SJSA1 (cell line): ENCODE data around the gene IDI2. TPM values are rescaled to one million over a fixed set of nuclear protein-coding genes. Genes with fewer than 3 reads are reported as not detected.
"Not testable (repeated sequence)": the region's sequence is repeated elsewhere in the genome, so short reads cannot be mapped to it uniquely, and the experiment has no call there.

ENCODE experiments used
- DNase-seq, 2 experiments: peaks; one replicate each; pipeline ENCODE4 v3.0.0-alpha.2; 2015 to 2020; ENCODE audit warnings: low spot score in 2 of 2, low read depth in 1 of 2
- H3K27ac ChIP-seq: fragments of 250-450 bp; sonication (Bioruptor Pico); 2 replicates; pipeline ENCODE4 v1.5.1; 2020; ENCODE audit warnings: mild to moderate bottlenecking, moderate library complexity
- H3K27me3 ChIP-seq: fragments of 250-450 bp; sonication (Bioruptor Pico); replicated peaks from 2 replicates; pipeline ENCODE4 v1.5.1; 2020; ENCODE audit warnings: mild to moderate bottlenecking, moderate library complexity
- H3K36me3 ChIP-seq: fragments of 250-450 bp; sonication (Bioruptor Pico); 2 replicates; pipeline ENCODE4 v1.5.1; 2020; ENCODE audit warnings: mild to moderate bottlenecking
- H3K4me1 ChIP-seq: fragments of 250-450 bp; sonication (Bioruptor Pico); replicated peaks from 2 replicates; pipeline ENCODE4 v1.6.1; 2021; ENCODE audit warnings: mild to moderate bottlenecking
- H3K4me3 ChIP-seq: fragments of 250-450 bp; sonication (Bioruptor Pico); 2 replicates; pipeline ENCODE4 v1.5.1; 2020; ENCODE audit warnings: mild to moderate bottlenecking
- H3K9me3 ChIP-seq: fragments of 250-450 bp; sonication (Bioruptor Pico); replicated peaks from 2 replicates; pipeline ENCODE4 v1.5.1; 2020; ENCODE audit warnings: mild to moderate bottlenecking
- total RNA-seq: library from RNA; depleted of rRNA; stranded (reverse); fragments of >200 nt; shearing (Covaris generic); gene quantifications from 2 replicates; pipeline ENCODE4 v1.2.3, GENCODE V29; 2014

The IDI2 gene
- total RNA-seq, 1 experiment from 2014 or later = not detected

DNA sequence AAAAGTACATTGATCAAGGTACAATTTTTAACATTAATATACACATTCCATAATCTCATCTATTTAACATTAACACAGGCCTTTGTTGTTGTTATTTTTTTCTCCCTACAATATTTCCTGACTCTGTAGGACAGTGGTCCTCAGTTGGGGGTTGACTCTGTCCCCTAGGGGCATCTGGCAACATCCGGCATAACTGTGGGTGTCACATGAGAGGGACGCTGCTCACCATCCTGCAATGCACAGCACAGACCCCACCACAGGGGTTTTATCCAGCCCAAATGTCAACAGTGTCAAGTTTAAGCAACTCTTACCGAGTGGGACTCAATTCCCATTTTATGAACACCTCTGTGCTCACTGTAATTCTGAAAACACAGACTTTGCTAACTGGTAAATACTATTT is 14.5 kb upstream of the IDI2 start:
- Histone ChIP-seq H3K4me1 (no peaks in the 10 kb centered on the region), H3K4me3 (no peak overlapping the region), H3K36me3 (peaks cover 54% of the 10 kb centered on the region), H3K27ac (no peak overlapping the region), H3K9me3 (no peaks in the 10 kb centered on the region; the same call in 1 of the 2 replicates), H3K27me3 (no peaks in the 10 kb centered on the region)
- DNase-seq = no peak

GRCh38 chr10:1038769-1039168 is 13.1 kb upstream of the IDI2 start:
- H3K4me3 ChIP-seq, H3K27me3 ChIP-seq, H3K4me1 ChIP-seq, DNase-seq, H3K9me3 ChIP-seq, H3K27ac ChIP-seq: not testable (repeated sequence)
- H3K36me3 ChIP-seq = peaks cover 53% of the 10 kb centered on the region

DNA sequence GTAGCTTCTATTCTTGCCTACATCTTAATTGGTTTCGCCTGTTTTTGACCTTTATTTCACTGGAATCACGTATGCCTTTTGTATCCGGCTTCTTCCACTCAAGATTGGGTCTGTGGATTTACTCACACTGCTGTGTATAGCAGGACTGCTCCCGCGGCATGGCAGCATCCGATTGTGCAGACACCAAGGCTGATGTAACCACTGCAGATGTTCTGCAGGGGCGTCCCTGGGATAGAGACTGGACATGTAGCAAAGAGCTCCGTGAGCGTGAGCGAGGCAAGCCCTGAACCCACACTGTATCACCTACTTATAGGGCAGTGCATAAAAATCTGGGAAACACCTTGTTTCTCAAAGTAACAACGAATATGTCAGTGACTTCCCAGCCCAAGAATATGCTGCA is 11.4 kb upstream of the IDI2 start:
- no peak overlapping the region for H3K27ac ChIP-seq

GRCh38 chr10:1036341-1036791 is 10.7 kb upstream of the IDI2 start:
- Histone ChIP-seq H3K9me3 (no peaks in the 10 kb centered on the region; the same call in 1 of the 2 replicates), H3K36me3 (peaks cover 29% of the 10 kb centered on the region), H3K4me1 (no peaks in the 10 kb centered on the region), H3K4me3 (no peak overlapping the region), H3K27ac (no peak overlapping the region), H3K27me3 (no peaks in the 10 kb centered on the region)
- no peak for DNase-seq

More for the DNA sequence above, 11.4 kb upstream of the IDI2 start:
- Histone ChIP-seq H3K27me3 (no peaks in the 10 kb centered on the region), H3K9me3 (no peaks in the 10 kb centered on the region; the same call in 1 of the 2 replicates), H3K4me3 (no peak overlapping the region), H3K36me3 (peaks cover 36% of the 10 kb centered on the region), H3K4me1 (no peaks in the 10 kb centered on the region)
- no peak for DNase-seq

DNA sequence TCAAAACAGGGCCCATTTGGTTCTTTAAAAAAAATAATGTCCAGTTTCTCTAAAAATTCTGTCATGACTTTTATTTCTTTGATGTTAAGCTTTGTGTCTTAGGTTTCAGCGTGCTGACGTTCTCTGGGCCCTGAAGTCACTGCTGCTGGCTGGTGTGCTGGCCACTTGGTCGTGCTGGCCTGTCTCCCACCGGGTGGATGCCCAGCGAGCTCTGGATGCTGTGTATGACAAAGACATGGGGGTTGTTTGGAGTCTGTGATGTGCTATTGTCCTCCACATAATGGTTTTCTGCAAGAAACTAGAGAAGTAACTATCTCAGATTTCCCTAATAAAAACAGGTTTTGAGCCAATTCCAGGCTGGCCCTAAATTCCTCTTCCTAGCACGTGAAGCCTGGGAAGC is 9.5 kb upstream of the IDI2 start:
- no peaks in the 10 kb centered on the region for H3K4me1 ChIP-seq
- H3K27ac ChIP-seq = no peak overlapping the region
- peaks cover 17% of the 10 kb centered on the region for H3K36me3 ChIP-seq
- H3K27me3 ChIP-seq = no peaks in the 10 kb centered on the region
- no peak overlapping the region for H3K4me3 ChIP-seq
- no peaks in the 10 kb centered on the region; the same call in 1 of the 2 replicates for H3K9me3 ChIP-seq
- no peak for DNase-seq

DNA sequence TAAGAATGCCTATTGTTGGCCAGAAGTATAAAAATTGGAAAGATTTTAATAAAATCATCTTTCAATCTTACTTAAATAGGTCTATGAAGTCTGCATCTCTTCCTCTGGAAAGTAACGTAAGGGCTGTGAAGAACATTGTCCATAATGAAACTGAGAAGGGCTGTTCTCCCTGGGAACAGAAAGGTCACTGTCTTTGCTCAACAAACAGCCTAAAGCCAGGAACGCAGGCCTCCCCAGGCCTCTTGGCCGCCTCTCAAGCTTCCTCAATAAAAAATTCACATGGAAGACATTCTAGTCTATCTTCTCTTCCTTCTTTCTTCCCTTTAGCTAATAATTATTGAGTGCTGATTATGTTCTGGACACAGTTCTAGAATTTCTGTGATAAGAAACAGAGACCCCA is 9.1 kb upstream of the IDI2 start:
- Histone ChIP-seq H3K9me3 (no peaks in the 10 kb centered on the region; the same call in 1 of the 2 replicates), H3K27me3 (no peaks in the 10 kb centered on the region), H3K27ac (no peak overlapping the region), H3K36me3 (peaks cover 13% of the 10 kb centered on the region), H3K4me3 (no peak overlapping the region), H3K4me1 (no peaks in the 10 kb centered on the region)
- no peak for DNase-seq

DNA sequence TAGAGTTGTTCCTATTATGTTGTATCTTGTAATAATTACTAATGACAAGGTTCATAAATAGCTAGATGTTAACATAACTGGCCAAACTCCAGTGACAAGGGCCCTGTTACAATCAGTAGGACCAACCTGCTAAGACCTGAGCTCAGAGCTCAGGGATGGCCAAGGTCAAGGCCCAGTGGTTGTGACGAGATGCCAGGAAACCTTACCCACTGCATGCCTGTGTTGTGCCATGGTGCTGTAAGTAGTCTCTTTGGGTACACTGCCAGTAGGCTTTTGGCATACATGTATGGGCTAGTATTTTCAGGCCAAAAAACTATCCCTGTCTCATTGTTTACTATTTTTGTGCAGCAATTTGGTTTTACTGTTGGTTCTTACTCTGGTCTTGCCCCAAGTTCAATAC is 7.9 kb upstream of the IDI2 start:
- H3K27ac ChIP-seq = no peak overlapping the region
- H3K9me3 ChIP-seq = no peaks in the 10 kb centered on the region; the same call in 1 of the 2 replicates
- H3K4me3 ChIP-seq = no peak overlapping the region
- peaks cover 7% of the 10 kb centered on the region for H3K36me3 ChIP-seq
- no peaks in the 10 kb centered on the region for H3K27me3 ChIP-seq
- no peak for DNase-seq
- H3K4me1 ChIP-seq = no peaks in the 10 kb centered on the region

GRCh38 chr10:1029838-1030237 is 4.2 kb upstream of the IDI2 start:
- no peaks in the 10 kb centered on the region for H3K9me3 ChIP-seq
- H3K4me1 ChIP-seq = no peaks in the 10 kb centered on the region
- no peak overlapping the region for H3K4me3 ChIP-seq
- H3K27me3 ChIP-seq = no peaks in the 10 kb centered on the region
- no peak overlapping the region for H3K27ac ChIP-seq
- no peaks in the 10 kb centered on the region for H3K36me3 ChIP-seq
- DNase-seq = no peak

GRCh38 chr10:1026578-1026977 is 919 bp upstream of the IDI2 start:
- no peaks in the 10 kb centered on the region for H3K4me1 ChIP-seq
- no peak overlapping the region for H3K27ac ChIP-seq
- no peaks in the 10 kb centered on the region for H3K27me3 ChIP-seq
- no peak overlapping the region for H3K4me3 ChIP-seq
- no peaks in the 10 kb centered on the region for H3K9me3 ChIP-seq
- no peaks in the 10 kb centered on the region for H3K36me3 ChIP-seq
- no peak for DNase-seq

GRCh38 chr10:1024103-1024502 is 1.6 kb downstream of the IDI2 start:
- Histone ChIP-seq H3K4me3 (no peak overlapping the region), H3K9me3 (no peaks in the 10 kb centered on the region), H3K27ac (no peak overlapping the region), H3K36me3 (peaks cover 15% of the 10 kb centered on the region), H3K4me1 (no peaks in the 10 kb centered on the region), H3K27me3 (no peaks in the 10 kb centered on the region)
- no peak for DNase-seq

DNA sequence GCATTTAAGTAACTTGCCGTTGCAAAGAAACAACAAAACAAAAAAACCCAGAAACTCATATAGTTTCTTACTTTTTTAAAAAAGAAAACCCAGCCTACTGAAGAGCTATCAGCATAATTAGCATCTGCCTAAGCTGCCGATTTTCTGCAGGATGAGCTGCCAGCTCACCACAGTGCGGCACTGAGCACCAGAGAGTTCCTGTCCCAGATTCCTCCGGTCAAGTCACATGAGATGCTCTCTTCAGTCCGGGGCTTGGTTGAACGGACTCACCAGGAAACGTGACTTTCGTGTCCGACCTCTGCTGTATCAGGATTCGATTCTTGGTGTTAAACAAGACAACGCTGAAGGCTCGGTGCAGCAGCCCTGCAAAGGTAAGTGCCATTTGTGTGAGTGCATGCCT is 3.2 kb downstream of the IDI2 start:
- no peak for DNase-seq
- no peak overlapping the region for H3K4me3 ChIP-seq

DNA sequence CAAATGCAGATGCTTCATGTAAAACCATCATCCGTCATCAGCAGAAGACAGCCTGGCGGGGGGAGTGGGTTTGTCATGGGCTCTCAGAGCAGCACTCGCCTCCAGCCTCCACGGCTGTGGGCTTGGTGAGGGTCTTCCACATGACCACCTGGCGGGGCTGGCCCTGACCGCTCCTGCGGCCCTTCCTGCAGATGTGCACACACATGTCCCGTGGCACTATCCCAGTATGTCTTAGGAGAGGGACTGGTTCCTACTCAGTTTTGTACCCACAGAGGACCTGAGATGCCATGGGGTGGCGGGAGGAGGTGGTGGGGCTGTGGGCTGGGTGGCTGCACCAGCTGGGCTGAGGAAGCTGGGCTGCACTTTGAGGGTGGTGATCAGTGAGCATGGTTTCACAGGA is 4.7 kb downstream of the IDI2 start:
- no peak overlapping the region for H3K27ac ChIP-seq
- peaks cover 45% of the 10 kb centered on the region for H3K36me3 ChIP-seq
- H3K4me3 ChIP-seq = no peak overlapping the region
- H3K4me1 ChIP-seq = no peaks in the 10 kb centered on the region
- H3K27me3 ChIP-seq = no peaks in the 10 kb centered on the region
- DNase-seq = no peak
- H3K9me3 ChIP-seq = no peaks in the 10 kb centered on the region

More for the DNA sequence above, 3.2 kb downstream of the IDI2 start:
- Histone ChIP-seq H3K9me3 (no peaks in the 10 kb centered on the region), H3K27ac (no peak overlapping the region), H3K27me3 (no peaks in the 10 kb centered on the region), H3K36me3 (peaks cover 32% of the 10 kb centered on the region), H3K4me1 (no peaks in the 10 kb centered on the region)

DNA sequence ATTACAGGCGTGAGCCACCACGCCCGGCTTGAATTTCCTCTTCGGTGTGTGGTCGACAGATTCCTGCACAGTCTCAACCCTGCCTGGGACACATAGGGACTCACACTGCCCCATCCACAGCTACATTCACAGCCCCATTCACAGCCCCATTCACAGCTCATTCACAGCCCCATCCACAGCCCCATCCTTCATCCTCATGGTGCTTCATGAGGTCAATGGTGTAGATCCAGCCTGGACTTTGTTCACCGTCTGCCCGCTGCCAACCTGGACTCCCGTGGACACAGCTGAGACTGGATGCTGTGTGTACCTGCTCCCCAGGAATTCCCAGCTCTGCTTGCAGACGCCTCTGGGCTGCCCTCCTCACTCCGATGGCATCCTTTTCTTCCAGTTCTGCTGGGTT is 5.2 kb downstream of the IDI2 start:
- Histone ChIP-seq H3K4me1 (no peaks in the 10 kb centered on the region), H3K27ac (no peak overlapping the region), H3K9me3 (no peaks in the 10 kb centered on the region), H3K4me3 (no peak overlapping the region), H3K27me3 (no peaks in the 10 kb centered on the region), H3K36me3 (peaks cover 49% of the 10 kb centered on the region)
- no peak for DNase-seq

DNA sequence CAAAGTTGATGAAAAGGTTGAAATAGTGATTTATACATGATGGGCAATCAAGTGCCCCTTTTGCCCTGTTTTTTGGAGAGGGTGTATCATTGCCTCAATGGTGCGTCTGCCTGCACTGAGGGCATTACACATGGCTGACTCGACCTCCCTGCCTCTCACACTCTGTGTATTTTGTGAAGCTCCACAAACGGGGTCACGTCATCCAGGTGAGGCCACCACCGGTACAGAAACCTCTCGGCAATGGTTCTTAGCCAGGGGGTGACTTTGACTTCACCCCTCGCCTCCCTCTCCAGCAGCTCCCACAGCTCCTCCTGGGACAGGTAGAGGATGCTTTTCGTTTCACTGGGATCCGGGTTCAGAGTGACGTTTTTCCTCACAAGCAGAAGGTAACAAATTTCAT is 6.3 kb downstream of the IDI2 start:
- no peak for DNase-seq
- no peaks in the 10 kb centered on the region for H3K27me3 ChIP-seq
- H3K4me1 ChIP-seq = no peaks in the 10 kb centered on the region
- no peak overlapping the region for H3K27ac ChIP-seq
- H3K9me3 ChIP-seq = no peaks in the 10 kb centered on the region
- no peak overlapping the region for H3K4me3 ChIP-seq
- H3K36me3 ChIP-seq = peaks cover 57% of the 10 kb centered on the region

GRCh38 chr10:1015688-1016087 is 10.0 kb downstream of the IDI2 start:
- Histone ChIP-seq H3K36me3 (peaks cover 90% of the 10 kb centered on the region), H3K27me3 (no peaks in the 10 kb centered on the region)

More at GRCh38 chr10:1015688-1016087, 10.0 kb downstream of the IDI2 start:
- H3K9me3 ChIP-seq = no peaks in the 10 kb centered on the region
- no peak for DNase-seq
- no peaks in the 10 kb centered on the region for H3K4me1 ChIP-seq
- H3K4me3 ChIP-seq = no peak overlapping the region
- no peak overlapping the region for H3K27ac ChIP-seq
